ENCODE measurements around the gene RHBDL2.

GRCh38 chr1:38892976-38893375 lies 48.7 kb downstream of the RHBDL2 start:
- TF ChIP-seq CTCF (IDR thresholded peaks at IDR 0.05; ENCODE audit: low read length), result no peak
- TF ChIP-seq EZH2 (IDR thresholded peaks at IDR 0.05; ENCODE audit: borderline replicate concordance, low read length), result no peak
